NCI-H345 treated with DMSO at 0.1 percent for 48 hours (cell line): ENCODE data around the gene ODAD3.
A peak's percentile ranks its signal among the peaks of the same experiment; 100 is the strongest.

ENCODE experiments used
- DNase-seq: peaks from one replicate; lab custom pipeline; 2025; ENCODE audit not compliant: unreplicated experiment; lab: John Stamatoyannopoulos, UW

The ODAD3 gene

GRCh38 chr19:11377756-11378155 is 57.2 kb downstream of the ODAD3 start:
- no peak for DNase-seq

GRCh38 chr19:11377237-11377636 is 57.7 kb downstream of the ODAD3 start:
- DNase-seq: no peak

- no peak for DNase-seq
Measured at GRCh38 chr19:11375143-11375948, 59.6 kb downstream of the ODAD3 start.

- DNase-seq: peak; percentile 83
Measured at GRCh38 chr19:11374433-11375142, 60.3 kb downstream of the ODAD3 start, which contains the start of gene SWSAP1. SWSAP1 (plus strand) TSS chr19:11374666; CDS start chr19:11374681, 15 bp downstream.

GRCh38 chr19:11373885-11374432 is 61.0 kb downstream of the ODAD3 start:
- no peak for DNase-seq

GRCh38 chr19:11373166-11373884 is 61.6 kb downstream of the ODAD3 start:
- no peak for DNase-seq

GRCh38 chr19:11370744-11371143 is 64.2 kb downstream of the ODAD3 start:
- DNase-seq: no peak
